Measurements from ENCODE around the gene IRS2. TPM values are rescaled to one million over a fixed set of nuclear protein-coding genes. Genes with fewer than 3 reads are reported as not detected.

The IRS2 gene
- total RNA-seq, 4 donors from 2014 or later = 5.0 to 24.6 (median 7.5) TPM

DNA sequence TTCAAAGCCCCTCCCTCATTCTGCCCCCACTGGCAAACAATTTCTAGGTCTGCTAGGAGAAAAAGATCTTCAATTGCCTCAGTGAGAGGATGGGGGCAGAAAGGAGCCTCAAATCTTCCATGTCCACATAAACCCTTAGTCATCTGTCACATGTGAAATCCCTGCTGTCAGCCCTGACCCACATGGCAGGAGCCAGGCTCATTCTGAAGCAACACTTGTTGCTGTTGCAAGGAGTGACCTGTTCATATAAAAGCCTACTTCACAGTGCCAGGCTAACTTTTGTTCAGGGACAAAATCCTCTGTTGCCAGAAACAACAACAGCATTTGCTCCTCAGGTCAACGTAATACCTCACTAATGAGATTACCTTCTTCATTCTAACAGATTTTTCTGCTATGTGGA lies 70.5 kb downstream of the IRS2 start:
- 88 to 89% methylated on average over 1 of the region's 1 CpG for WGBS, 2 donors
- Histone ChIP-seq H3K27ac (no peak overlapping the region), H3K27me3 (peaks cover 0 to 7% (median 0%) of the 10 kb centered on the region in 4 donors), H3K9me3 (no peaks in the 10 kb centered on the region), H3K36me3 (no peaks in the 10 kb centered on the region), H3K4me3 (no peak overlapping the region), H3K4me1 (no peaks in the 10 kb centered on the region)
- DNase-seq = no peak
- intact Hi-C loops (cut with DNase I) = no loop called here
- TF ChIP-seq, protein P1, sequence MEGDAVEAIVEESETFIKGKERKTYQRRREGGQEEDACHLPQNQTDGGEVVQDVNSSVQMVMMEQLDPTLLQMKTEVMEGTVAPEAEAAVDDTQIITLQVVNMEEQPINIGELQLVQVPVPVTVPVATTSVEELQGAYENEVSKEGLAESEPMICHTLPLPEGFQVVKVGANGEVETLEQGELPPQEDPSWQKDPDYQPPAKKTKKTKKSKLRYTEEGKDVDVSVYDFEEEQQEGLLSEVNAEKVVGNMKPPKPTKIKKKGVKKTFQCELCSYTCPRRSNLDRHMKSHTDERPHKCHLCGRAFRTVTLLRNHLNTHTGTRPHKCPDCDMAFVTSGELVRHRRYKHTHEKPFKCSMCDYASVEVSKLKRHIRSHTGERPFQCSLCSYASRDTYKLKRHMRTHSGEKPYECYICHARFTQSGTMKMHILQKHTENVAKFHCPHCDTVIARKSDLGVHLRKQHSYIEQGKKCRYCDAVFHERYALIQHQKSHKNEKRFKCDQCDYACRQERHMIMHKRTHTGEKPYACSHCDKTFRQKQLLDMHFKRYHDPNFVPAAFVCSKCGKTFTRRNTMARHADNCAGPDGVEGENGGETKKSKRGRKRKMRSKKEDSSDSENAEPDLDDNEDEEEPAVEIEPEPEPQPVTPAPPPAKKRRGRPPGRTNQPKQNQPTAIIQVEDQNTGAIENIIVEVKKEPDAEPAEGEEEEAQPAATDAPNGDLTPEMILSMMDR (IDR thresholded peaks at IDR 0.05) = no peak
- TF ChIP-seq POLR2A (IDR thresholded peaks at IDR 0.05) = no peak

GRCh38 chr13:109713681-109714080 lies 72.7 kb downstream of the IRS2 start:
- Histone ChIP-seq H3K4me3 (no peak overlapping the region), H3K4me1 (no peaks in the 10 kb centered on the region), H3K27me3 (peaks cover 0 to 7% (median 0%) of the 10 kb centered on the region in 4 donors), H3K36me3 (no peaks in the 10 kb centered on the region), H3K27ac (no peak overlapping the region), H3K9me3 (no peaks in the 10 kb centered on the region)
- intact Hi-C loops (cut with DNase I) = no loop called here
- DNase-seq = no peak
- 63 to 85% methylated on average over 4 of the region's 4 CpGs for WGBS, 2 donors
- TF ChIP-seq, protein P1 (IDR thresholded peaks at IDR 0.05) = no peak
- TF ChIP-seq POLR2A (IDR thresholded peaks at IDR 0.05) = no peak

GRCh38 chr13:109712124-109712722 lies 74.2 kb downstream of the IRS2 start:
- WGBS, 2 donors = 46% methylated on average over 8 to 9 of the region's 9 CpGs
- Histone ChIP-seq H3K4me1 (no peaks in the 10 kb centered on the region), H3K4me3 (no peak overlapping the region), H3K9me3 (no peaks in the 10 kb centered on the region), H3K36me3 (no peaks in the 10 kb centered on the region), H3K27ac (no peak overlapping the region), H3K27me3 (peaks cover 0 to 7% (median 0%) of the 10 kb centered on the region in 4 donors)
- intact Hi-C loops (cut with DNase I) = no loop called here
- no peak for DNase-seq
- TF ChIP-seq POLR2A (IDR thresholded peaks at IDR 0.05) = no peak
- TF ChIP-seq, protein P1 (IDR thresholded peaks at IDR 0.05) = no peak

- Histone ChIP-seq H3K4me3 (no peak overlapping the region), H3K36me3 (no peaks in the 10 kb centered on the region), H3K4me1 (peaks cover 0 to 12% (median 0%) of the 10 kb centered on the region in 3 donors), H3K9me3 (no peaks in the 10 kb centered on the region), H3K27me3 (peaks cover 0 to 10% (median 0%) of the 10 kb centered on the region in 4 donors), H3K27ac (no peak overlapping the region)
- WGBS, 2 donors = 80 to 84% methylated on average over 12 to 14 of the region's 14 CpGs
- intact Hi-C loops (cut with DNase I) = no loop called here
- DNase-seq = no peak
- TF ChIP-seq, protein P1 (IDR thresholded peaks at IDR 0.05) = no peak
- no peak for TF ChIP-seq POLR2A (IDR thresholded peaks at IDR 0.05)
These were observed 78.4 kb downstream of the IRS2 start for GRCh38 chr13:109707742-109708617.
